Neural cell (in vitro differentiated cells): ENCODE data around the gene DNM2. TPM values are rescaled to one million over a fixed set of nuclear protein-coding genes. Genes with fewer than 3 reads are reported as not detected.

Experiments
- H2AFZ ChIP-seq: fragments of 200-600, 300-800 bp; sonication (generic), shearing (Covaris generic); 2 replicates; pipeline ENCODE4 v1.6.0; 2014; ENCODE audit warnings: low read depth, mild to moderate bottlenecking, antibody characterized with exemption, low read length, moderate library complexity
- H3F3A ChIP-seq: fragments of 200-600 bp; shearing (Covaris generic); 2 replicates; pipeline ENCODE4 v1.6.1; 2016; ENCODE audit warnings: mild to moderate bottlenecking, moderate library complexity, mixed read lengths, antibody characterized with exemption, low read length; ENCODE audit not compliant: insufficient read depth, poor library complexity, severe bottlenecking
- H3K27ac ChIP-seq: fragments of 200-600, 300-800 bp; sonication (generic), shearing (Covaris generic); 2 replicates; pipeline ENCODE4 v1.5.1; 2014; ENCODE audit warnings: mild to moderate bottlenecking, low read length, moderate library complexity
- H3K27me3 ChIP-seq: fragments of 300-800, 200-600 bp; sonication (generic), shearing (Covaris generic); 2 replicates; pipeline ENCODE4 v1.6.0; 2014; ENCODE audit warnings: mild to moderate bottlenecking, low read depth, low read length, moderate library complexity; ENCODE audit not compliant: insufficient read depth
- H3K36me3 ChIP-seq: fragments of 300-800, 200-600 bp; sonication (generic), shearing (Covaris generic); 2 replicates; pipeline ENCODE4 v1.5.1; 2014; ENCODE audit warnings: mild to moderate bottlenecking, antibody characterized with exemption, low read length, moderate library complexity; ENCODE audit not compliant: insufficient read depth
- H3K4me2 ChIP-seq: fragments of 300-800, 200-600 bp; sonication (generic), shearing (Covaris generic); 2 replicates; pipeline ENCODE4 v1.6.0; 2014; ENCODE audit warnings: mild to moderate bottlenecking, low read length
- H3K4me3 ChIP-seq: fragments of 300-800, 200-600 bp; sonication (generic), shearing (Covaris generic); 2 replicates; pipeline ENCODE4 v1.5.1; 2014; ENCODE audit warnings: mild to moderate bottlenecking, low read length, moderate library complexity
- H3K79me2 ChIP-seq: fragments of 200-600 bp; shearing (Covaris generic); replicated peaks from 2 replicates; pipeline ENCODE4 v1.6.0; 2014; ENCODE audit warnings: mild to moderate bottlenecking, low read length, moderate library complexity; ENCODE audit not compliant: insufficient read depth
- H3K9ac ChIP-seq: fragments of 300-800, 200-600 bp; sonication (generic), shearing (Covaris generic); 2 replicates; pipeline ENCODE4 v1.6.1; 2016; ENCODE audit warnings: mild to moderate bottlenecking, low read length, mixed read lengths
- H3K9me2 ChIP-seq: fragments of 200-600 bp; shearing (Covaris generic); 2 replicates; pipeline ENCODE4 v1.6.1; 2016; ENCODE audit warnings: mild to moderate bottlenecking, low read length, mixed read lengths; ENCODE audit not compliant: insufficient read depth
- H3K9me3 ChIP-seq: fragments of 200-600, 300-800 bp; sonication (generic), shearing (Covaris generic); 2 replicates; pipeline ENCODE4 v1.6.1; 2016; ENCODE audit warnings: mild to moderate bottlenecking, mixed run types, low read length, moderate library complexity, mixed read lengths
- H4K20me1 ChIP-seq: fragments of 200-600 bp; shearing (Covaris generic); 2 replicates; pipeline ENCODE4 v1.6.1; 2016; ENCODE audit warnings: mild to moderate bottlenecking, mixed run types; ENCODE audit not compliant: insufficient read depth
- CTCF ChIP-seq: fragments of 450-650 bp; IDR thresholded peaks from 2 replicates; pipeline ENCODE4 v1.5.1; 2014; ENCODE audit warnings: antibody characterized with exemption, mild to moderate bottlenecking, moderate library complexity; ENCODE audit not compliant: poor library complexity, severe bottlenecking
- EP300 ChIP-seq: fragments of 450-650 bp; conservative IDR thresholded peaks from 2 replicates; pipeline ENCODE4 v1.6.1; 2014; ENCODE audit warnings: antibody characterized with exemption, mild to moderate bottlenecking, moderate library complexity; ENCODE audit not compliant: poor library complexity, severe bottlenecking
- EZH2 ChIP-seq: fragments of 200-600, 300-800 bp; shearing (Covaris generic), sonication (generic); IDR thresholded peaks from 2 replicates; pipeline ENCODE4 v1.6.1; 2014; ENCODE audit warnings: antibody characterized with exemption, low read length, borderline replicate concordance, mild to moderate bottlenecking; ENCODE audit not compliant: insufficient read depth, poor library complexity, severe bottlenecking
- MXI1 ChIP-seq: fragments of 450-650 bp; conservative IDR thresholded peaks from 2 replicates; pipeline ENCODE4 v1.6.1; 2014; ENCODE audit warnings: antibody characterized with exemption, mild to moderate bottlenecking; ENCODE audit not compliant: poor library complexity, severe bottlenecking
- POLR2AphosphoS5 ChIP-seq: IDR thresholded peaks from 2 replicates; pipeline ENCODE4 v1.6.1; 2012
- RAD21 ChIP-seq: fragments of 450-650 bp; conservative IDR thresholded peaks from 2 replicates; pipeline ENCODE4 v1.6.1; 2014; ENCODE audit warnings: antibody characterized with exemption, mild to moderate bottlenecking, moderate library complexity
- SMC3 ChIP-seq: fragments of 450-650 bp; conservative IDR thresholded peaks from 2 replicates; pipeline ENCODE4 v1.6.1; 2014; ENCODE audit warnings: antibody characterized with exemption, mild to moderate bottlenecking, moderate library complexity; ENCODE audit not compliant: poor library complexity
- TAF1 ChIP-seq: IDR thresholded peaks from 2 replicates; pipeline ENCODE4 v1.6.1; 2012; ENCODE audit warnings: low read depth
- polyA plus RNA-seq: library from polyadenylated mRNA; depleted of rRNA; stranded (reverse); fragments of >200 nt; gene quantifications from 2 replicates; pipeline ENCODE4 v1.2.3, GENCODE V29; 2014
- TF ChIP-seq, protein P1 (sequence below): IDR thresholded peaks from 2 replicates; pipeline ENCODE4 v1.6.1; 2012; ENCODE audit warnings: borderline replicate concordance

The DNM2 gene
- polyA plus RNA-seq, 1 donor from 2014 or later, result 31.4 TPM

DNA sequence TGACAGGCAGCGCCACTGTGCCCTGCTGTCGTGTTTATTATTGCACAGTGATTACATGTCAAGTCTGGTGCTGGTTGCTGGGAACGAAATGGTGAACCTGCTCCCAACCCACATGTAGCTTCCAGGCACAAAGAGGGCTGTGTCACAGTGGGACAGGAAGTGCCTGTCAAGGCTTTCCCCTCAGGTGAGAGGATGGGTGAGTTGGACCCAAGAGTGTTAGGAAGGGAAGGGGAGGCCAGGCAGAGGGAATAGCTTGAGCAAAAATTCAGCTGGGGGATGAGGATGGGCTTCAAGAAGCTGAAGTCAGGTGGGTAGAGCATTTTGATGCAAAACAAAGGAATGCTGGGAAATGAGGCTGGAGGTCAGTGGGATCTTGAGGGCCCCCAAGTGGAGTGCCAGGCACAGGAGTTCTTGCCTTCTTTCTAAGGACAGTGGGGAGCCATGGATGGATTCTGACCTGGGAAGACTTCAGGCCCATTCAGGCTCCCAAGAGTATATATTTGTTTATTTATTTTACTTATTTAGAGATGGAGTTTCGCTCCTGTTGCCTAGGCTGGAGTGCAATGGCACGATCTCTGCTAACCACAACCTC lies 25.1 kb upstream of the DNM2 start:
- no peak overlapping the region for H2AFZ ChIP-seq
- no peaks in the 10 kb centered on the region for H3K27me3 ChIP-seq
- H3K9me3 ChIP-seq, result no peaks in the 10 kb centered on the region
- H3K9ac ChIP-seq, result no peak overlapping the region
- H3K4me2 ChIP-seq, result no peak overlapping the region
- no peak overlapping the region for H3K4me3 ChIP-seq
- H3K79me2 ChIP-seq, result no peaks in the 10 kb centered on the region
- H3K27ac ChIP-seq, result no peak overlapping the region
- peaks cover 5% of the 10 kb centered on the region for H4K20me1 ChIP-seq
- H3K9me2 ChIP-seq, result no peaks in the 10 kb centered on the region
- TF ChIP-seq, protein P1, sequence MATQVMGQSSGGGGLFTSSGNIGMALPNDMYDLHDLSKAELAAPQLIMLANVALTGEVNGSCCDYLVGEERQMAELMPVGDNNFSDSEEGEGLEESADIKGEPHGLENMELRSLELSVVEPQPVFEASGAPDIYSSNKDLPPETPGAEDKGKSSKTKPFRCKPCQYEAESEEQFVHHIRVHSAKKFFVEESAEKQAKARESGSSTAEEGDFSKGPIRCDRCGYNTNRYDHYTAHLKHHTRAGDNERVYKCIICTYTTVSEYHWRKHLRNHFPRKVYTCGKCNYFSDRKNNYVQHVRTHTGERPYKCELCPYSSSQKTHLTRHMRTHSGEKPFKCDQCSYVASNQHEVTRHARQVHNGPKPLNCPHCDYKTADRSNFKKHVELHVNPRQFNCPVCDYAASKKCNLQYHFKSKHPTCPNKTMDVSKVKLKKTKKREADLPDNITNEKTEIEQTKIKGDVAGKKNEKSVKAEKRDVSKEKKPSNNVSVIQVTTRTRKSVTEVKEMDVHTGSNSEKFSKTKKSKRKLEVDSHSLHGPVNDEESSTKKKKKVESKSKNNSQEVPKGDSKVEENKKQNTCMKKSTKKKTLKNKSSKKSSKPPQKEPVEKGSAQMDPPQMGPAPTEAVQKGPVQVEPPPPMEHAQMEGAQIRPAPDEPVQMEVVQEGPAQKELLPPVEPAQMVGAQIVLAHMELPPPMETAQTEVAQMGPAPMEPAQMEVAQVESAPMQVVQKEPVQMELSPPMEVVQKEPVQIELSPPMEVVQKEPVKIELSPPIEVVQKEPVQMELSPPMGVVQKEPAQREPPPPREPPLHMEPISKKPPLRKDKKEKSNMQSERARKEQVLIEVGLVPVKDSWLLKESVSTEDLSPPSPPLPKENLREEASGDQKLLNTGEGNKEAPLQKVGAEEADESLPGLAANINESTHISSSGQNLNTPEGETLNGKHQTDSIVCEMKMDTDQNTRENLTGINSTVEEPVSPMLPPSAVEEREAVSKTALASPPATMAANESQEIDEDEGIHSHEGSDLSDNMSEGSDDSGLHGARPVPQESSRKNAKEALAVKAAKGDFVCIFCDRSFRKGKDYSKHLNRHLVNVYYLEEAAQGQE, result no peak
- no peak for TF ChIP-seq RAD21
- no peak for TF ChIP-seq MXI1
- no peak for TF ChIP-seq CTCF
- TF ChIP-seq TAF1, result no peak
- TF ChIP-seq EP300, result no peak
- no peak for TF ChIP-seq SMC3
- no peak for TF ChIP-seq EZH2
- no peak for TF ChIP-seq POLR2AphosphoS5
- peaks cover 9% of the 10 kb centered on the region for H3K36me3 ChIP-seq
- no peaks in the 10 kb centered on the region for H3F3A ChIP-seq

- Histone ChIP-seq H3F3A (no peaks in the 10 kb centered on the region), H3K9me2 (no peaks in the 10 kb centered on the region), H3K9ac (no peak overlapping the region), H2AFZ (no peak overlapping the region), H3K79me2 (no peaks in the 10 kb centered on the region), H3K36me3 (peaks cover 9% of the 10 kb centered on the region), H4K20me1 (no peaks in the 10 kb centered on the region), H3K4me3 (peak overlapping the region; percentile 69), H3K4me2 (no peak overlapping the region), H3K27ac (no peak overlapping the region), H3K27me3 (no peaks in the 10 kb centered on the region), H3K9me3 (no peaks in the 10 kb centered on the region)
- TF ChIP-seq EZH2 (no peak), POLR2AphosphoS5 (peak; percentile 3), CTCF (no peak), SMC3 (no peak), RAD21 (no peak), MXI1 (no peak)
Measured at GRCh38 chr19:10694706-10695307, 23.1 kb upstream of the DNM2 start.
